Ecto neural progenitor cell (in vitro differentiated cells): ENCODE data around the gene LYST.
"Not testable (repeated sequence)": the region's sequence is repeated elsewhere in the genome, so short reads cannot be mapped to it uniquely, and the experiment has no call there.

Source experiments
- DNase-seq: peaks from one replicate; pipeline ENCODE4 v3.0.0-alpha.2; 2018; ENCODE audit warnings: low spot score

The LYST gene

GRCh38 chr1:235763962-235764361 lies 102.7 kb downstream of the LYST start:
- DNase-seq = no peak

GRCh38 chr1:235759336-235759735 lies 107.4 kb downstream of the LYST start:
- DNase-seq = no peak

DNA sequence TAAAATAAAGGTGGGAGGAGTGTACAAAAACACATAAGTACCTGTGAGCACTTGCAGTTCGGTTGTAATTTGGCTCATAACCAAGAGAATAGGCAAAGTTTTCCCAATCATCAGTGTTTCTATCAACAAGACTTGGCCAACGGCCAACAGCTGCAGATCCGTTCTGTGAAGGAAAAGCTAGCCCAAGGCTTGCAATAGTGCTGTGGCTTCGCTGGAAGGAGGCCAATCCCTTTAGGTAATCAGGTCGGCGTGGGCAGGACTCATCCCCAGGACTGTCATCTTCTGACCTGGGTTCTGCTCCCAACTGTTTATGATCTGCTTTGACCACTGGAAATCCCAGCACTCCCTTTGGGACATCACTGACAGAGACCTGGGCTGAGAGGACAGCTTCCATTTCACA lies 107.8 kb downstream of the LYST start:
- DNase-seq = no peak

GRCh38 chr1:235757587-235758096 lies 109.1 kb downstream of the LYST start:
- DNase-seq = no peak

- not testable (repeated sequence) for DNase-seq
Observed at GRCh38 chr1:235754186-235754585, 112.5 kb downstream of the LYST start.

DNA sequence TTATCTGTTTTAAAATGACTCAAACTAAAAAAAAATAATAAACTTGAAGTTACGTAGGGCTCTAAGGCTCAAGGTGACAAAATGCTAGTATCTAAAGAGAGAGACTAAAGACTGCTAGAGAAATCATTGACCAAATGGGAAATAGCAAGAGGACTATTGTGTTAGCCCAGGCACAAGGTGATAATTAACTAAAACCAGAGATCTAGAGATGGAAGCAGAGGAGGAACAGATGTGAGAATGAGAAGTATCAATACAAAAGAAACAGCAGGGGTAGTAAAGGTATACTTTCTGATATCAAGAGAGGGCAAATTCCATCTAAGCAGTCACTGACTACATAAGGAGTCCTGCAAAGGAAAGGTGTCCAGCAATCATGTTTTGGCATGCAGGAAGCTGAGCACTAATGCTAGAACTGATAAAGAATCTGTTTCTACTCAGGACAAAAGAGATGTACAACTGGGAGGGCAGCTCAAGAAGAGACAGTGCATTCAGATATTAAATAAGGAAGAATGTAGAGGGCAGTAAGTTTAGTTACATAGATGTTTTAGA lies 116.9 kb downstream of the LYST start:
- DNase-seq = no peak

GRCh38 chr1:235748747-235749146 lies 118.0 kb downstream of the LYST start:
- no peak for DNase-seq

DNA sequence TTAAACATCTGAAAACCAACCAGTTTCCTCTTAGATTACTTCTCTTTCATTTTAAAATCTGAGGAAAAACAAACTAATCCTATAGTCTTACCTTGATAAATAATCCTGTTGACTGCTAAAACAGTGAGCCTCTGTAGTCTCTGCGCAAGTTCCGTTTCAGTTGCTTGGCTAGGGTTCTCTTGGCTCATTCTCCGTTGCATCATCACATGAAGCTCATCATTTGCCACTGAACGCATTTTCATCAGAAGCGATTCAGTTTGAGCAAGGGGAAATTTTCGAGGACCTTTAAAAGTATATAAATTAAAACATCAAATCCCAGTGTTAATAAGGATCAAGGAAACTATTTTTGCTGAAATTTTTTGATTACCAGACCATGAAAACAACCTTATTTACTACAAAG lies 120.5 kb downstream of the LYST start:
- no peak for DNase-seq

- no peak for DNase-seq
Observed at GRCh38 chr1:235745503-235746136, 121.1 kb downstream of the LYST start.

DNA sequence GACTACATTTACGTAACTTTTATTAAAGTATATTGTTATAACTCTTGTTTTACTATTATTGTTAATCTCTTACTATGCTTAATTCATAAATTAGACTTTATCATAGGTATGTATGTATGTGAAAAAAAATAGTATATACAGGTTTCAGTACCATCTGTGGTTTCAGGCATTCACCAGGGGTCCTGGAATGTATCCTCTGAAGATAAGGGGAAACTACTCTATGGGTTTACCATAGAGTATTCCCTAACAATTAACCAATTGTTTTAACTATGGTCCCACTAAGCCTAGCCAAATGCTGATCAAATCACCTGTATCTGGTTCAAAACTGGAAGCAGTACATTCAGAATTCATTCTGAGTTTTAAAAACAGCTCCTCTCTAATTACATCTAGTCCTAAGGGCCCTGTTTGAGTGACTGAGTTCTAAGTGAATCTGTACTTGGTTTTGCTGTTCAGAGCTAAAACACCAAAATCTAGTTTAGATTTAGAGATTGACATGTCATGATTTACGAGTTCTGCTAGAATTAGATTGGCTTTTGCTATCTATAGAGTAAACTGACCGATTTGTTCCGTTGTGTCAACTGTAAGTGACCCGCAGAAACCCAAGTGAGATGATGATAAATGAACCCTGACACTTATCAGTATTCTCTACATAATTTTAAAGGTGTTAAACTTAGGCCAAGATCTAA lies 123.6 kb downstream of the LYST start:
- no peak for DNase-seq

- no peak for DNase-seq
Observed at GRCh38 chr1:235741294-235741693, 125.4 kb downstream of the LYST start.

GRCh38 chr1:235739631-235740030 lies 127.1 kb downstream of the LYST start:
- no peak for DNase-seq

- DNase-seq = no peak
Observed at GRCh38 chr1:235739124-235739523, 127.6 kb downstream of the LYST start.

GRCh38 chr1:235737751-235738150 lies 129.0 kb downstream of the LYST start:
- DNase-seq = no peak

GRCh38 chr1:235736263-235736662 lies 130.4 kb downstream of the LYST start:
- no peak for DNase-seq

DNA sequence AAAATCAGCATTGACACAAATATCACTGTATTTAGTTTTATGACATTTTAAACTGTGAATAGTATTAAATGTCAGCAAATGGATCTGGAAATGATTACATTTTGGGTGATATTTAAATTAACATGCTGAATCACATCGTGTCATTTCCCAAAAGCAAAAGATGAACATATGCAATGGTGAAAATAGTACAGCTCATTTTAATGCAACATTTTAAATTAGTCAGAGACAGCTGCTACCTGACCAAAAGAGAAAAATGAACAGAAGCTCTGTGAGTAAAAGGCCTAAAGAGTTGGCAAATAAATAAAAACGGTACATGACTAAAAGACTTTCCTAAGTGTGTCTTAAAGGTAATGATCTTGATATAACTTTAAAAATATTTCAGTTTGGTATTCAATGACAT lies 131.1 kb downstream of the LYST start:
- no peak for DNase-seq

DNA sequence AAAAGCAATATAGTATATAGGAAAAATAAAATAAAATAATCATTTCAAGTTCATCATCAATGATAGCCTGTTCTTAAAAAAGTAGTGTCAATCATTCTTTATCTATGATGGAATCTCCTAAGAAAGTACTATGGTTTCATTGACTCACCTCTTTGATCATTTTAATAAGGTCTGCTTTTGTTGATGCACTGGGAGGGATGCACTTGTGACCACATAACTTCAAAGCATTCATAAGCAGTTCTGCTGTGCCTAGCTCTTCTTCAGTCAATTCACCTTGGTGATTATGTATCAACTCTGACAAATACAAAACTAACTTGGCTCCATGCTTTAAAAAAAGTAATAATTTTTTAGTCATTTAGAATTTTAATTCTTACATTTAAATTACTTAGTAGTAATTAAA lies 132.4 kb downstream of the LYST start:
- no peak for DNase-seq

- DNase-seq = no peak
Observed at GRCh38 chr1:235730007-235730406, 136.7 kb downstream of the LYST start.

- no peak for DNase-seq
Observed at GRCh38 chr1:235726557-235726956, 140.1 kb downstream of the LYST start.

GRCh38 chr1:235725434-235725833 lies 141.3 kb downstream of the LYST start:
- no peak for DNase-seq

DNA sequence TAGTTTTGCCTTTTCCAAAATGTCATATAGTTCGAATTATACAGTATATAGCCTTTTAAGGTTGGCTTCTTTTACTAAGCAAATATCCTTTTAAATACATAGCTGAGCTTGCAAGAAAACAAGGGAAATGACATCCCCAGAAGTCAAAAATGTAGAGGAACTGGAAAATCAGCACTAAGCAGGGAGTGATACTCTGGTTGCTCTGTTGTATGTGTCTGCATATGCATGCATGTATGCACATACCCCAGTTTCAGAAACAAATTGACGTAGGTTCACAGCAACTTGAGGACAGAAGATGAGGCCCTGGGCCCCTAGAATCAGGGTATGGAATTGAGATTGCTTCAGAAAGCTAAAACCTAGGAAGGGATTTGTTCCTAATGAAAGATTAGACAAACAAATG lies 142.0 kb downstream of the LYST start:
- no peak for DNase-seq

DNA sequence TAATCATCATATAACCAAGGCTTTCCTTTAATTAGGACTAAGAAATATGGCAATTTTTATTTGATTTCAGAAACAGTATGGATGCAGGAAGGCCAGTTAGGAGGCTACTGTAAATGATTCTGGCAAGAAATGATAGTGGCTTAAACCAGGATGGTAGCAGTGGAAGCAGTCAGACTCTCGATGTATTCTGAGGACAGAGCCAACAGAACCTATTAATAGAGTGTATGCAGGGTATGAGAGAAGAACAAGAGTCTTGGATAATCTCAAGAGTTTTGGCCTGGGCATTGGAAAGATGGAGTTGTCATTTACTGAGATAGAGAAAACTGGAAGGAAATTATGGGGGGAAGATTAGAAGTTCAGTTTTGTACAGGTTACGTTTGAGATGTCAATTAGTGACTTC lies 143.8 kb downstream of the LYST start:
- DNase-seq = no peak

DNA sequence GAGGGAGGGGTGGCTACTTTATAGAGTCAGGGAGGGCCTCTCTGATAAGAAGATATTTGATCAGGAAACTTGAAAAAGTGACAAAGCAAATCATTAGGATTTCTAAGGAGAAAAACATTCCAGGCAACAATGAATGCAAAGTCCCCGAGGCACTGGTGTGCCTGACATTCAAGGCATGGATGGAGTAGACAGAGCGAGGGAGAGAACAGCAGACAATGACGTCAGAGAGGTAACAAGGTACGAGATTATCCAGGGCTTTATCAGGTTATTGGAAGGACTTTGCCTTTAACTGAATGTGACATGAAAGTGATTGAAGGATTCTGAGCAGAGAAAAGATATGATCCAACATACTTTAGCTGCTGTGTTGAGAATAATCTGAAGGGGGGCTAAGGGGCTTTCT lies 144.7 kb downstream of the LYST start:
- DNase-seq = no peak

DNA sequence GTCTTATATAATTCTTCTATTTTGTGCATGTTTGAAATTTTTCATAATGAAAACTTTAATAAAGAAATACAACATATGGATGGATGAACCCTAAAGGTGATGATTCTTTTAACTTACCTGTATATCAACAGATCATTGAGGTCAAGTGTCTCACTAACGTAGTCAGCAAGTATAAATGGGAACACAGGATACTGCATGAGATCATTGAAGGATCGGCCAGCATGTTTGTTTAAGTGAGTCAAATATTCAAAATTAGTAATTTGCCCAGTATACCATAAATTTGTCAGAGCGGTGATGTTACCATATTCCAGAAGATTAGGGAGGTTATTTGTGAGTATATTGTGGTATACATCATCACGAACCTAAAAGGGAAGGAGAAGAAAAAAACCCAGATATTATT lies 146.2 kb downstream of the LYST start:
- no peak for DNase-seq
